H1 (cell line): ENCODE measurements around the gene SIKE1. TPM values are rescaled to one million over a fixed set of nuclear protein-coding genes. Genes with fewer than 3 reads are reported as not detected.

Experiments used
- polyA plus RNA-seq, 7 experiments: library from polyadenylated mRNA; depleted of rRNA in 3 of 7; stranded (reverse) in 5 of 7; unstranded in 2 of 7; fragments of >200 nt in 5 of 7; fragments of 200-250 nt in 2 of 7; gene quantifications; 1 replicate in 5 of 7; 2 replicates in 1 of 7; 4 replicates in 1 of 7; pipeline versions ENCODE4 v1.2.1 to v1.2.3, GENCODE V29; 2011 to 2013; ENCODE audit warnings: missing spikeins in 2 of 7, mixed read lengths in 2 of 7
- total RNA-seq: library from RNA; stranded (reverse); fragmentation: NEBNext Ultra II Directional; extraction: Animal tissue kit (Norgen Biotek cat#: 25700); gene quantifications from 2 replicates; pipeline ENCODE4 v1.2.1, GENCODE V29; 2021
- TF ChIP-seq, protein P1 (sequence below): fragments of 300-600 bp; sonication (generic); IDR thresholded peaks from 2 replicates; pipeline ENCODE4 v1.7.1; 2012; ENCODE audit warnings: low read length, moderate library complexity, mild to moderate bottlenecking, inconsistent platforms; ENCODE audit not compliant: insufficient replicate concordance

The SIKE1 gene
- total and polyA plus RNA-seq, 2 of the 8 experiments (the other 6 are each of a cell fraction or from before 2014, with no cell fraction given): 20.5 to 79.9 TPM

DNA sequence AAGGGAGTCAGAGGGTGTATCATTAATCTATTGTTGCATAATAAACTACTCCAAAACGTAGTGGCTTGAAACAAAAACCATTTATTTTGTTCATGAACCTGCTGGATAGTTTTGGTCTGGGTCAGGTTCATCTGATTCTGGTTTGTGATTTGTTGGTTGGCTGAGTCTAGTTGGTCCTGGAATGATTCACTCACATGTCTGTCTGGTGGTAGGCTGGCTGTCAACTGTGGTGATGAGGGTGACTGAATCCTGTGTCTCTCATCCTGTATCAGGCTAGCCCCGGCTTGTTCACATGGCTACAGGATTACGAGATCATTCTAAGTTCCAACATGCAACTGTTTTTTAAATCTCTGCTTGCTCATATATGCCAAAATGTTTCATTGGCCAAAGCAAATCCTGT lies 22.5 kb upstream of the SIKE1 start (continued):
- TF ChIP-seq, protein P1, sequence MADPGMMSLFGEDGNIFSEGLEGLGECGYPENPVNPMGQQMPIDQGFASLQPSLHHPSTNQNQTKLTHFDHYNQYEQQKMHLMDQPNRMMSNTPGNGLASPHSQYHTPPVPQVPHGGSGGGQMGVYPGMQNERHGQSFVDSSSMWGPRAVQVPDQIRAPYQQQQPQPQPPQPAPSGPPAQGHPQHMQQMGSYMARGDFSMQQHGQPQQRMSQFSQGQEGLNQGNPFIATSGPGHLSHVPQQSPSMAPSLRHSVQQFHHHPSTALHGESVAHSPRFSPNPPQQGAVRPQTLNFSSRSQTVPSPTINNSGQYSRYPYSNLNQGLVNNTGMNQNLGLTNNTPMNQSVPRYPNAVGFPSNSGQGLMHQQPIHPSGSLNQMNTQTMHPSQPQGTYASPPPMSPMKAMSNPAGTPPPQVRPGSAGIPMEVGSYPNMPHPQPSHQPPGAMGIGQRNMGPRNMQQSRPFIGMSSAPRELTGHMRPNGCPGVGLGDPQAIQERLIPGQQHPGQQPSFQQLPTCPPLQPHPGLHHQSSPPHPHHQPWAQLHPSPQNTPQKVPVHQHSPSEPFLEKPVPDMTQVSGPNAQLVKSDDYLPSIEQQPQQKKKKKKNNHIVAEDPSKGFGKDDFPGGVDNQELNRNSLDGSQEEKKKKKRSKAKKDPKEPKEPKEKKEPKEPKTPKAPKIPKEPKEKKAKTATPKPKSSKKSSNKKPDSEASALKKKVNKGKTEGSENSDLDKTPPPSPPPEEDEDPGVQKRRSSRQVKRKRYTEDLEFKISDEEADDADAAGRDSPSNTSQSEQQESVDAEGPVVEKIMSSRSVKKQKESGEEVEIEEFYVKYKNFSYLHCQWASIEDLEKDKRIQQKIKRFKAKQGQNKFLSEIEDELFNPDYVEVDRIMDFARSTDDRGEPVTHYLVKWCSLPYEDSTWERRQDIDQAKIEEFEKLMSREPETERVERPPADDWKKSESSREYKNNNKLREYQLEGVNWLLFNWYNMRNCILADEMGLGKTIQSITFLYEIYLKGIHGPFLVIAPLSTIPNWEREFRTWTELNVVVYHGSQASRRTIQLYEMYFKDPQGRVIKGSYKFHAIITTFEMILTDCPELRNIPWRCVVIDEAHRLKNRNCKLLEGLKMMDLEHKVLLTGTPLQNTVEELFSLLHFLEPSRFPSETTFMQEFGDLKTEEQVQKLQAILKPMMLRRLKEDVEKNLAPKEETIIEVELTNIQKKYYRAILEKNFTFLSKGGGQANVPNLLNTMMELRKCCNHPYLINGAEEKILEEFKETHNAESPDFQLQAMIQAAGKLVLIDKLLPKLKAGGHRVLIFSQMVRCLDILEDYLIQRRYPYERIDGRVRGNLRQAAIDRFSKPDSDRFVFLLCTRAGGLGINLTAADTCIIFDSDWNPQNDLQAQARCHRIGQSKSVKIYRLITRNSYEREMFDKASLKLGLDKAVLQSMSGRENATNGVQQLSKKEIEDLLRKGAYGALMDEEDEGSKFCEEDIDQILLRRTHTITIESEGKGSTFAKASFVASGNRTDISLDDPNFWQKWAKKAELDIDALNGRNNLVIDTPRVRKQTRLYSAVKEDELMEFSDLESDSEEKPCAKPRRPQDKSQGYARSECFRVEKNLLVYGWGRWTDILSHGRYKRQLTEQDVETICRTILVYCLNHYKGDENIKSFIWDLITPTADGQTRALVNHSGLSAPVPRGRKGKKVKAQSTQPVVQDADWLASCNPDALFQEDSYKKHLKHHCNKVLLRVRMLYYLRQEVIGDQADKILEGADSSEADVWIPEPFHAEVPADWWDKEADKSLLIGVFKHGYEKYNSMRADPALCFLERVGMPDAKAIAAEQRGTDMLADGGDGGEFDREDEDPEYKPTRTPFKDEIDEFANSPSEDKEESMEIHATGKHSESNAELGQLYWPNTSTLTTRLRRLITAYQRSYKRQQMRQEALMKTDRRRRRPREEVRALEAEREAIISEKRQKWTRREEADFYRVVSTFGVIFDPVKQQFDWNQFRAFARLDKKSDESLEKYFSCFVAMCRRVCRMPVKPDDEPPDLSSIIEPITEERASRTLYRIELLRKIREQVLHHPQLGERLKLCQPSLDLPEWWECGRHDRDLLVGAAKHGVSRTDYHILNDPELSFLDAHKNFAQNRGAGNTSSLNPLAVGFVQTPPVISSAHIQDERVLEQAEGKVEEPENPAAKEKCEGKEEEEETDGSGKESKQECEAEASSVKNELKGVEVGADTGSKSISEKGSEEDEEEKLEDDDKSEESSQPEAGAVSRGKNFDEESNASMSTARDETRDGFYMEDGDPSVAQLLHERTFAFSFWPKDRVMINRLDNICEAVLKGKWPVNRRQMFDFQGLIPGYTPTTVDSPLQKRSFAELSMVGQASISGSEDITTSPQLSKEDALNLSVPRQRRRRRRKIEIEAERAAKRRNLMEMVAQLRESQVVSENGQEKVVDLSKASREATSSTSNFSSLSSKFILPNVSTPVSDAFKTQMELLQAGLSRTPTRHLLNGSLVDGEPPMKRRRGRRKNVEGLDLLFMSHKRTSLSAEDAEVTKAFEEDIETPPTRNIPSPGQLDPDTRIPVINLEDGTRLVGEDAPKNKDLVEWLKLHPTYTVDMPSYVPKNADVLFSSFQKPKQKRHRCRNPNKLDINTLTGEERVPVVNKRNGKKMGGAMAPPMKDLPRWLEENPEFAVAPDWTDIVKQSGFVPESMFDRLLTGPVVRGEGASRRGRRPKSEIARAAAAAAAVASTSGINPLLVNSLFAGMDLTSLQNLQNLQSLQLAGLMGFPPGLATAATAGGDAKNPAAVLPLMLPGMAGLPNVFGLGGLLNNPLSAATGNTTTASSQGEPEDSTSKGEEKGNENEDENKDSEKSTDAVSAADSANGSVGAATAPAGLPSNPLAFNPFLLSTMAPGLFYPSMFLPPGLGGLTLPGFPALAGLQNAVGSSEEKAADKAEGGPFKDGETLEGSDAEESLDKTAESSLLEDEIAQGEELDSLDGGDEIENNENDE: no peak
